Hepatocyte (in vitro differentiated cells): ENCODE measurements around the gene RND1.

Source experiments
- EZH2 ChIP-seq: fragments of 200-600 bp; sonication (generic); IDR thresholded peaks from 2 replicates; pipeline ENCODE4 v1.6.1; 2016; ENCODE audit warnings: antibody characterized with exemption, mild to moderate bottlenecking, borderline replicate concordance
- EZH2phosphoT487 ChIP-seq: fragments of 200-600 bp; sonication (generic); IDR thresholded peaks from one replicate; pipeline ENCODE4 v1.6.1; 2018; ENCODE audit warnings: antibody characterized with exemption, mild to moderate bottlenecking, low read depth, moderate library complexity; ENCODE audit not compliant: unreplicated experiment, severe bottlenecking
- TF ChIP-seq, protein P1 (sequence below): fragments of 200-600 bp; sonication (generic); IDR thresholded peaks from 2 replicates; pipeline ENCODE4 v1.5.1; 2016; ENCODE audit warnings: antibody characterized with exemption, mild to moderate bottlenecking; ENCODE audit not compliant: poor library complexity

DNA sequence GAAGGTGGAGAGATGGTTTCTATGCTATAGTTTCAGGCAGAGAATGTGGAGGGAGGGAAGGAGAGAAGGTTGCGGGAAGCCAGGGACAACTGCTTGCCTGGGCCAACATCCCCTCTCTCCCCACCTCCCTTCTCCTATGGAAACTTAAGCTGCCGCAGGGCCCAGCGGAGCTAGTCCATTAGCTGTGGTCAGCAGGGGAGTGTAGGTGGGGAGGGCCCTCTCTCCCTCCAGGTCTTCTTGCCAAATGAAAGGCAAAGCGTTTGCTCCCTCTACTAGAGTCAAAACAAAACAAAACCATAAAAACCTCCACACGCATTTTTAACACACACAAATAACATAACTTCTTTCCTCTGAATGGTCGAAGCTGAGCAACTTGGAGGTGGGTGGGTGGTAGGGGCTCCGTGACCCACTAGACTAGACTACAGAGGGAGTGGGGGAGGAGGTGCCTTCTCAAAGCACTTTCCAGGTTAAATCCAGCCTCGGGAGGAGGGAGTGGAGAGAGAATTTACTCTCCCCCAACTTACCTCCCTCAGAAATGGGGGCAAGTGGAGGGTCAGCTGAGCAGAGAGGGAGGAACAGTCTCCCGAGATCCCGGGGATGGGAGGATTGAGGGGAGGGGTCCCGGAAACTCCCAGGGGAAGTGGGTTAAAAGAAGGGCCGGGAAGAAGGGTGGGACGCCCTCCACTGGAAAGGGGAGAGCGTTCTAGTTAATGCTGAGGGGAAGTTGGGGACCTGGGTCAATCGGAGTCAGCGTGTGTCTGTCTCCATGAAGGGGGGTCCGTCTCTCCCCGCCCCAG lies 52.0 kb downstream of the RND1 start:
- TF ChIP-seq, protein P1, sequence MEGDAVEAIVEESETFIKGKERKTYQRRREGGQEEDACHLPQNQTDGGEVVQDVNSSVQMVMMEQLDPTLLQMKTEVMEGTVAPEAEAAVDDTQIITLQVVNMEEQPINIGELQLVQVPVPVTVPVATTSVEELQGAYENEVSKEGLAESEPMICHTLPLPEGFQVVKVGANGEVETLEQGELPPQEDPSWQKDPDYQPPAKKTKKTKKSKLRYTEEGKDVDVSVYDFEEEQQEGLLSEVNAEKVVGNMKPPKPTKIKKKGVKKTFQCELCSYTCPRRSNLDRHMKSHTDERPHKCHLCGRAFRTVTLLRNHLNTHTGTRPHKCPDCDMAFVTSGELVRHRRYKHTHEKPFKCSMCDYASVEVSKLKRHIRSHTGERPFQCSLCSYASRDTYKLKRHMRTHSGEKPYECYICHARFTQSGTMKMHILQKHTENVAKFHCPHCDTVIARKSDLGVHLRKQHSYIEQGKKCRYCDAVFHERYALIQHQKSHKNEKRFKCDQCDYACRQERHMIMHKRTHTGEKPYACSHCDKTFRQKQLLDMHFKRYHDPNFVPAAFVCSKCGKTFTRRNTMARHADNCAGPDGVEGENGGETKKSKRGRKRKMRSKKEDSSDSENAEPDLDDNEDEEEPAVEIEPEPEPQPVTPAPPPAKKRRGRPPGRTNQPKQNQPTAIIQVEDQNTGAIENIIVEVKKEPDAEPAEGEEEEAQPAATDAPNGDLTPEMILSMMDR: no peak
- TF ChIP-seq EZH2phosphoT487 (no peak), EZH2 (no peak)
